Measurements from ENCODE around the gene GSE1.

- TF ChIP-seq CTCF (conservative IDR thresholded peaks at IDR 0.05), result no peak
- no peak for TF ChIP-seq ZFX (IDR thresholded peaks at IDR 0.05)
Observed at GRCh38 chr16:85670840-85671239, 57.7 kb downstream of the GSE1 start.

Measured in C4-2B (cell line).